ENCODE measurements around the gene HIPK4.
A peak's percentile ranks its signal among the peaks of the same experiment; 100 is the strongest.

Gene HIPK4

DNA sequence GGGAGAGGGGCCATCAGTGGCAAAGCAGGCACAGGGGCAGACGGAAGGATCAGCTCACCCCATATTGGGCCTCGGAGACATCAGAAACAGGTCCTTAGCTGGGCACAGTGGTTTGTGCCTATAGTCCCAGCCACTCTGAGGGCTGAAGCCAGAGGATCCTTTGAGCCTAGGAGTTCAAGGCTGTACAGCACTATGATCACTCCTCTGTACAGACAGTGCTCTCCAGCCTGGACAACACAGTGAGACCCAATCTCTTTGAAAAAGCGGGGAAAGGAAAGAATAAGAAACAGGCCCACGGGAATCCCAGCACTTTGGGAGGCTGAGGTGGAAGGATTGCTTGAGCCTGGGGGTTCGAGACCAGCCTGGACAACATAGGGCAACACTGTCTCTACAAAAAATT, 29.8 kb upstream of the HIPK4 start:
- Histone ChIP-seq H4K8ac (ENCODE audit: low read length) (no peak overlapping the region), H2AFZ (ENCODE audit: low read depth, low read length) (no peak overlapping the region), H3K4me3 (ENCODE audit: insufficient read depth in 1 of 2, low read depth in 1 of 2, low read length in 2 of 2) (no peak overlapping the region), H3K4me1 (ENCODE audit: control insufficient read depth, insufficient read depth, low read depth, low read length) (peaks cover 17% of the 10 kb centered on the region), H3K4me2 (ENCODE audit: low read length, poor library complexity, severe bottlenecking) (no peak overlapping the region), H2BK15ac (ENCODE audit: low read depth, poor library complexity, severe bottlenecking) (peak overlapping the region; percentile 33), H3K14ac (ENCODE audit: low read length in 2 of 2) (no peak overlapping the region), H2BK12ac (ENCODE audit: low read length in 2 of 2) (peak overlapping the region; percentile 54 to 96), H2BK120ac (ENCODE audit: low read depth, low read length) (no peak overlapping the region), H3K18ac (ENCODE audit: low read depth in 1 of 2, low read length in 2 of 2) (no peak overlapping the region), H2AK5ac (ENCODE audit: low read length, severe bottlenecking) (no peak overlapping the region), H3K4ac (ENCODE audit: low read depth in 1 of 2, low read length in 2 of 2) (peak overlapping the region in 1 of 2 experiments; percentile 63), H4K91ac (ENCODE audit: low read length) (no peak overlapping the region), H3K9ac (ENCODE audit: low read length) (no peak overlapping the region), H3K23ac (ENCODE audit: low read length in 2 of 2) (no peak overlapping the region), H3K27ac (ENCODE audit: low read length, poor library complexity, severe bottlenecking) (no peak overlapping the region), H3K9me3 (ENCODE audit: control insufficient read depth, low read length) (no peaks in the 10 kb centered on the region), H2BK5ac (ENCODE audit: low read depth, low read length, poor library complexity, severe bottlenecking) (no peak overlapping the region), H3K36me3 (ENCODE audit: control insufficient read depth in 1 of 2, insufficient read depth in 2 of 2, low read depth in 1 of 2, low read length in 2 of 2) (peaks cover 11 to 15% of the 10 kb centered on the region in 2 experiments), H3K27me3 (ENCODE audit: control insufficient read depth in 1 of 2, insufficient read depth in 1 of 2, low read length in 2 of 2) (no peaks in the 10 kb centered on the region), H3K79me1 (replicated peaks; ENCODE audit: low read length, poor library complexity, severe bottlenecking) (peaks cover 6% of the 10 kb centered on the region)
- DNase-seq: no peak
- WGBS: 97% methylated on average over 5 of the region's 5 CpGs

DNA sequence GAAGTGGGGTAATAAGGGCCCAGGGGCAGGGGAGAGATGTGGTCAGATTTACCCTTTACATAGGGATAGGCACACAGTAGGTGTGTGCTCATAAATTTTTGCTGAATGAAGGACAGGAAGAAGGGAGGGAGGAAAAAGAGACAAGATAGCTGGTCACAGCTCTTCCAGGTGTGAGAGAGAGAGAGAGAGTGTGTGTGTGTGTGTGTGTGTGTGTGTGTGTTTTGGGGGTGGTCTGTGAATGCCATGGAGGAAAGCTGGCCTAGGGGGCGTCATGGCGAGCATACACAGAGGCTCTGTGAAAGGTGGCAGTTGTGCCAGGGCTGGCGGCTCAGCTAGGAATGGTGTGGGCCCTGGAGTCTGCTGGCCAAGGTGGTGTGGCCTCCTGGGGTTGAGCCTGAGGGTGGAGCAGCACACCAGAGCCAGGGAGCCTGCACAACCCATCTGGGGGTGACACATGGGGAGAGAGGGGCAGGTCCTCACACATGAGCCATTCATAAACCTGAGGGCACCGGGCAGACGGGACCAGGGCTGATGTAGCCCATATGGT, 29.2 kb upstream of the HIPK4 start:
- H2BK5ac ChIP-seq (ENCODE audit: low read depth, low read length, poor library complexity, severe bottlenecking): no peak overlapping the region
- H3K14ac ChIP-seq (ENCODE audit: low read length in 2 of 2): peak overlapping the region in 1 of 2 experiments; percentile 5
- WGBS: 77% methylated on average over 5 of the region's 5 CpGs
- peak; percentile 41 for DNase-seq
- H3K4me1 ChIP-seq (ENCODE audit: control insufficient read depth, insufficient read depth, low read depth, low read length): peaks cover 21% of the 10 kb centered on the region
- H3K23ac ChIP-seq (ENCODE audit: low read length in 2 of 2): peak overlapping the region in 1 of 2 experiments; percentile 49
- no peaks in the 10 kb centered on the region for H3K9me3 ChIP-seq (ENCODE audit: control insufficient read depth, low read length)
- H2BK15ac ChIP-seq (ENCODE audit: low read depth, poor library complexity, severe bottlenecking): peak overlapping the region; percentile 97
- H3K27me3 ChIP-seq (ENCODE audit: control insufficient read depth in 1 of 2, insufficient read depth in 1 of 2, low read length in 2 of 2): no peaks in the 10 kb centered on the region
- H3K4me2 ChIP-seq (ENCODE audit: low read length, poor library complexity, severe bottlenecking): no peak overlapping the region
- no peak overlapping the region for H3K27ac ChIP-seq (ENCODE audit: low read length, poor library complexity, severe bottlenecking)
- peak overlapping the region; percentile 42 for H2BK120ac ChIP-seq (ENCODE audit: low read depth, low read length)
- H3K4me3 ChIP-seq (ENCODE audit: insufficient read depth in 1 of 2, low read depth in 1 of 2, low read length in 2 of 2): no peak overlapping the region
- peak overlapping the region; percentile 38 to 54 for H3K18ac ChIP-seq (ENCODE audit: low read depth in 1 of 2, low read length in 2 of 2)
- H3K4ac ChIP-seq (ENCODE audit: low read depth in 1 of 2, low read length in 2 of 2): peak overlapping the region in 1 of 2 experiments; percentile 5
- H2BK12ac ChIP-seq (ENCODE audit: low read length in 2 of 2): peak overlapping the region; percentile 75 to 96
- no peak overlapping the region for H2AK5ac ChIP-seq (ENCODE audit: low read length, severe bottlenecking)
- H3K9ac ChIP-seq (ENCODE audit: low read length): no peak overlapping the region
- H2AFZ ChIP-seq (ENCODE audit: low read depth, low read length): no peak overlapping the region
- peak overlapping the region; percentile 90 for H4K91ac ChIP-seq (ENCODE audit: low read length)
- H4K8ac ChIP-seq (ENCODE audit: low read length): no peak overlapping the region
- peaks cover 6% of the 10 kb centered on the region for H3K79me1 ChIP-seq (replicated peaks; ENCODE audit: low read length, poor library complexity, severe bottlenecking)
- peaks cover 11 to 15% of the 10 kb centered on the region in 2 experiments for H3K36me3 ChIP-seq (ENCODE audit: control insufficient read depth in 1 of 2, insufficient read depth in 2 of 2, low read depth in 1 of 2, low read length in 2 of 2)

DNA sequence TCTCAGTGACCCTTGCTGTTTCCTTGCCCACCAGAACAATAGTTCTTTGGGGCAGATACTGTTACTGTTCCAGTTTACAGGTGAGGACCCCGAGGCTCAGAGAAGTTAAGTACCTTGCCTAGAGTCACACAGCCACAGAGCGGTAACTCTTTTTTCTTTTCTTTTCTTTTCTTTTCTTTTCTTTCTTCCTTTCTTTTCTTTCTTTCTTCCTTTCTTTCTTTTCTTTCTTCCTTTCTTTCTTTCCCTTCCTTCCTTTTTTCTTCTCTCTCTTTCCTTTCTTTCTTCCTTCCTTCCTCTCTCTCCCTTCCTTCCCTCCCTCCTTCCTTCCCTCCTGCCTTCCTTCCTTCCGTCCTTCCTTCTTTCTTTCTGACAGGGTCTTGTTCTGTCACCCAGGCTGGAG, 28.1 kb upstream of the HIPK4 start:
- H3K27me3 ChIP-seq (ENCODE audit: control insufficient read depth in 1 of 2, insufficient read depth in 1 of 2, low read length in 2 of 2): peaks cover under 1 to 5% of the 10 kb centered on the region in 2 experiments
- peak overlapping the region; percentile 93 to 99 for H3K18ac ChIP-seq (ENCODE audit: low read depth in 1 of 2, low read length in 2 of 2)
- peak overlapping the region; percentile 100 for H4K91ac ChIP-seq (ENCODE audit: low read length)
- no peak overlapping the region for H3K14ac ChIP-seq (ENCODE audit: low read length in 2 of 2)
- no peaks in the 10 kb centered on the region for H3K9me3 ChIP-seq (ENCODE audit: control insufficient read depth, low read length)
- H2BK12ac ChIP-seq (ENCODE audit: low read length in 2 of 2): peak overlapping the region; percentile 91 to 95
- H3K36me3 ChIP-seq (ENCODE audit: control insufficient read depth in 1 of 2, insufficient read depth in 2 of 2, low read depth in 1 of 2, low read length in 2 of 2): peaks cover 8 to 11% of the 10 kb centered on the region in 2 experiments
- H3K79me1 ChIP-seq (replicated peaks; ENCODE audit: low read length, poor library complexity, severe bottlenecking): peaks cover 3% of the 10 kb centered on the region
- H3K23ac ChIP-seq (ENCODE audit: low read length in 2 of 2): no peak overlapping the region
- H3K4me2 ChIP-seq (ENCODE audit: low read length, poor library complexity, severe bottlenecking): no peak overlapping the region
- 98% methylated on average over 3 of the region's 3 CpGs for WGBS
- no peak overlapping the region for H3K9ac ChIP-seq (ENCODE audit: low read length)
- peak overlapping the region; percentile 100 for H4K8ac ChIP-seq (ENCODE audit: low read length)
- peaks cover 19% of the 10 kb centered on the region for H3K4me1 ChIP-seq (ENCODE audit: control insufficient read depth, insufficient read depth, low read depth, low read length)
- no peak overlapping the region for H3K27ac ChIP-seq (ENCODE audit: low read length, poor library complexity, severe bottlenecking)
- H2BK120ac ChIP-seq (ENCODE audit: low read depth, low read length): peak overlapping the region; percentile 64
- no peak overlapping the region for H3K4me3 ChIP-seq (ENCODE audit: insufficient read depth in 1 of 2, low read depth in 1 of 2, low read length in 2 of 2)
- H2AFZ ChIP-seq (ENCODE audit: low read depth, low read length): no peak overlapping the region
- peak overlapping the region; percentile 100 for H2BK15ac ChIP-seq (ENCODE audit: low read depth, poor library complexity, severe bottlenecking)
- peak overlapping the region; percentile 68 to 99 for H3K4ac ChIP-seq (ENCODE audit: low read depth in 1 of 2, low read length in 2 of 2)
- peak overlapping the region; percentile 86 for H2AK5ac ChIP-seq (ENCODE audit: low read length, severe bottlenecking)
- no peak for DNase-seq
- H2BK5ac ChIP-seq (ENCODE audit: low read depth, low read length, poor library complexity, severe bottlenecking): no peak overlapping the region

DNA sequence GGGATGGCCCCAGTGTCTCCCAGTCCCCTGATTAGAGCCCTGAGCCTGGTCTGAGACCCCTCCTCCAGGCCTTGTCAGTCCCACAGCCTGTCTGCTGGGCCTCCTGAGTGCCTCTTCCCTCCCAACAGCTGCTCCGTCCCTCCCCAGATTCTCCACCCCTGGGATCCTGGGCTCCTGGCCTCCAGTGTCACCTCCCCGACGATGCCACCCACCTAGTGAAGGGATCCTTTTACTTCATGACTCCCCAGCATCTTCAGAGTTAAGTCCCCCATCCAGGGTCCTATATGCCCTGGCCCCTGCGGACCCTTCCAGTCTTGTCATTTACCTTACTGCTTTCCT, 27.6 kb upstream of the HIPK4 start:
- no peak overlapping the region for H2BK5ac ChIP-seq (ENCODE audit: low read depth, low read length, poor library complexity, severe bottlenecking)
- H3K36me3 ChIP-seq (ENCODE audit: control insufficient read depth in 1 of 2, insufficient read depth in 2 of 2, low read depth in 1 of 2, low read length in 2 of 2): peaks cover 3 to 7% of the 10 kb centered on the region in 2 experiments
- H3K27ac ChIP-seq (ENCODE audit: low read length, poor library complexity, severe bottlenecking): no peak overlapping the region
- H2BK120ac ChIP-seq (ENCODE audit: low read depth, low read length): peak overlapping the region; percentile 99
- H3K4ac ChIP-seq (ENCODE audit: low read depth in 1 of 2, low read length in 2 of 2): peak overlapping the region; percentile 68 to 99
- H3K27me3 ChIP-seq (ENCODE audit: control insufficient read depth in 1 of 2, insufficient read depth in 1 of 2, low read length in 2 of 2): peaks cover 3 to 9% of the 10 kb centered on the region in 2 experiments
- peak overlapping the region; percentile 100 for H4K8ac ChIP-seq (ENCODE audit: low read length)
- H3K79me1 ChIP-seq (replicated peaks; ENCODE audit: low read length, poor library complexity, severe bottlenecking): no peaks in the 10 kb centered on the region
- no peak overlapping the region for H3K4me2 ChIP-seq (ENCODE audit: low read length, poor library complexity, severe bottlenecking)
- peak overlapping the region; percentile 100 for H2BK15ac ChIP-seq (ENCODE audit: low read depth, poor library complexity, severe bottlenecking)
- no peaks in the 10 kb centered on the region for H3K9me3 ChIP-seq (ENCODE audit: control insufficient read depth, low read length)
- H3K18ac ChIP-seq (ENCODE audit: low read depth in 1 of 2, low read length in 2 of 2): peak overlapping the region; percentile 93 to 99
- no peak overlapping the region for H3K4me3 ChIP-seq (ENCODE audit: insufficient read depth in 1 of 2, low read depth in 1 of 2, low read length in 2 of 2)
- peak overlapping the region; percentile 86 for H2AK5ac ChIP-seq (ENCODE audit: low read length, severe bottlenecking)
- H3K9ac ChIP-seq (ENCODE audit: low read length): no peak overlapping the region
- DNase-seq: no peak
- peak overlapping the region; percentile 100 for H4K91ac ChIP-seq (ENCODE audit: low read length)
- peaks cover 17% of the 10 kb centered on the region for H3K4me1 ChIP-seq (ENCODE audit: control insufficient read depth, insufficient read depth, low read depth, low read length)
- H2AFZ ChIP-seq (ENCODE audit: low read depth, low read length): no peak overlapping the region
- no peak overlapping the region for H3K23ac ChIP-seq (ENCODE audit: low read length in 2 of 2)
- H3K14ac ChIP-seq (ENCODE audit: low read length in 2 of 2): no peak overlapping the region
- H2BK12ac ChIP-seq (ENCODE audit: low read length in 2 of 2): peak overlapping the region; percentile 91 to 95
- WGBS: 70% methylated on average over 4 of the region's 4 CpGs

Measured in mesenchymal stem cell (in vitro differentiated cells and primary cell).